T1000 (cell line): ENCODE data around the gene C6orf132.
A peak's percentile ranks its signal among the peaks of the same experiment; 100 is the strongest.

Experiments used
- DNase-seq: peaks from one replicate; lab custom pipeline; 2025; ENCODE audit warnings: mixed read lengths; lab: John Stamatoyannopoulos, UW

The C6orf132 gene

DNA sequence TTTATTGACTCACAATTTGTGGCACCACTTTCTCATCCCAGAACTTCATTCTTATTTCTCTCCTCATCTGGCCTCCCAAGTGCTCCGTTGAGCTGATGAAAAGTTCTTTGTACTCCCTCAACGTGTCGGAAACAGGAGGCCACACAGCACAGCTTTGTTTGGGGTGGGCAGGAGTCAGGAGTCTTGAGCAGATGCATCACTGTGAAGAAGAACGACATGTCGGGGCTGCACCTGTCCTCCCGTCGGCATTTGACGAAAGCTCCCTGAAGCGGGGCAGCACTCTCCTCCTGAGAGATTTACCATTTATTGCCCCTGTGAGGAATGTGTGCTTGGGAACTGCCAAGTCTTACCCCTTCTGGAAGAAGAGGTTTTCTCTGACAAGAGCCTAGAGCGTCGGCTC lies 64.0 kb downstream of the C6orf132 start:
- DNase-seq, result no peak

DNA sequence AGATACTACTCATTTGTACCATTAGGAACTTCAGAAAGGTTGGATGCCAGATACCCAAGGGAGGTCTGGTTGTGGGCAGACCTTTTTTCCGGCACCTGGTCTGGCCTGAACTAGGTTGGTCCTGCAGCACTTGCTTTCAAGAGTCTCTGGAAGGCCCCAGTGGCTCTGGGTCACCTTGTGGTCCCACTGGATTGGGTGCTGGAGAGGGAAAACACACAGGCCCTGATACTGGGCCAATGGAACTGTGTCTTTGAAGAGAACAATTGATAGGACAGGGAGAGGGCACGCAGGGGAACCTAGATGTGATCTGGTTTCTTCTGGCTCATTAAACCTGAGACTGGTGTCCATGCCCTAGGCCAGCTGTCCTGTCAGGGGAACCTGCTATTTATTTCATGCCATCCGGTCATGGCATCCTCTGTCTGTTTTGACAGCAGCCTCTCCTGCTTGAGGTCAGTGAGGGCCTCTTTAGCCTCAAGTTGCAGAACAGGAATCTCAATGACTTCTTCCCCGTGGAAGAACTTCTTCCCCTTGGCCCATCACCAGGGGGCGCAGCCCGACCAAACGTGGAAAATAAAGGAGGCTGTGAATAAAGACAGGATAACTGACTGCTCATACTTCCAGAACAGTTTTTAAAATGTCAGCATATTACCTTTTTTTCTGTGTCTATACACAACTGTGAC lies 67.1 kb downstream of the C6orf132 start:
- peak; percentile 46 for DNase-seq

DNA sequence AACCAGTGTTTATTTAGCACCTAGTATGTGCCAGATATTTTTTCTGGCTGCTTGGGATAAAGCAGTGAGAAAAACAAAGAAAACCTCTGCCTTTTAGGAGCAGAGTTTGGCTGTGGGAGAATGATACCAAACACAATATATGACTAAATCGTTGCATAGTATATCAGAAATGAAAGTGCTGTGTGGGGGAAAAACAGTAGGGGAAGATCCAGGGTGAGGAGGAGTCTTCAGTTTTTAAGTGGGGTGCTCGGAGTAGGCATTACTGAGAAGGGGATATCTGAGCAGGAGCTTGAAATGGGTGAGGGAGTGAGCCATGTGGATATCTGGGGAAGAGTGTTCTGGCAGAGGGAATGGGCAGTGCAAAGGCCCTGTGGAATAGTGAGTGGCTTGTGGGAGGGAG lies 69.1 kb downstream of the C6orf132 start:
- no peak for DNase-seq

DNA sequence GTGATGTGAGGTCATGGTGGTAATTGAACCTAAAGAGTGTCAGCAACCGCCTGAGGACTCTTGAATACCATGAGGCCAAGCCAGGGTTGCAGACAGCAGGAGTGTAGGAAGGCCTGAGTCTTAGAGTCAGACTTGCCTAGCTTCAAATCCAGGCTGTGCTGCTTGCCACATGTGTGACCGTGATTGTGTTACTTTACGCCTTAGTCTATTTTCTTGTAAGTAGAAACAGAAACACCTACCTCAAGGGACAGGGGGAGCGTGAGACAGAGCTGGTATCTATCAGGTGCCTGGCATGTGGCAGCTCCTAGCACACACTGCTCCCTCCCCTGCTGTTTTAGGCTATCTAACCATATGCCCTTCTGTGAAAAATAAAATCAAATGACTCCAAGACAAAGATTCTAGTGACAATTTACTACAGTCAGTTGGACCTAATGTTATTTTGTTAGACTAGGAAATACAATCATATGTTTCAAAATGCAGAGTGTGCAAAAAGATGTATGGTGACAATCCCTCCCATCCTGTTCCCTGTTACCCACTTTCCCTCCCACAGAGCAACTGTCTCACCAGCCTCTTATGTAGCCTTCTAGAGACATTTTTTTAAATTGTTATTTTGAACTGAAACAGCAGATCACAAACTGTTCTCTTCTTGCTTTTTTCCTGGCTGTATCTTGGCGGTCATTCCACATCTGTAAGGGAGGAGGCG lies 70.4 kb downstream of the C6orf132 start:
- DNase-seq, result no peak

DNA sequence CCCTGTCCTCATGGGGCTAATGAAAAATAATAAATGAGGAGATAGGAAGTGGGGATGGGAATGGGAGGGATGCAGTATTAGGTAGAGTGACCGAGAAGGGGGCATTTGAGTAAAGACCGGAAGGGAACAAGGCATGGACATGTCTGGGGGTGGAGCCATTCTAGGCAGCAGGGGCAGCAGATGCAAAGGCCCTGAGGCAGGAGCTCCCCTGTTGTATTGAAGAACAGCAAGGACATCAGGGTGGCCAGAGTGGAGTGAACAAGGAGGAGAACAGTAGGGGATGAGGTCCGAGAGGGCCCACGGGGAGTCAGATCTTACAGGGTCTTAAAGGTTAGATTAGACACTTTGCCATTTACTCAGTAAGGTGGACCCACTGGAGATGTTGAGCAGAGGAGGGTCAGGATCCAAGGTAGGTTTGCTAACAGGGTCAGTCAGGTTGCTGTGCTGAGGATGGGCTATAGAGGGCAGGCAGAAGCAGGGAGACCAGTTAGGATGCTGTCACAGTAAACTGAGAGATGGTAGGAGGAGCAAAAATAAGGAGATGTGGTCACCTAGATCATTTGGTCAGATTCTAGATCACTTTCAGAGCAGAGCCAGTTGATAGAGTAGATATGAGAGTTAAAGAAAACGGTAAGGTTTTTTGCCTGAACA lies 73.4 kb downstream of the C6orf132 start:
- no peak for DNase-seq

DNA sequence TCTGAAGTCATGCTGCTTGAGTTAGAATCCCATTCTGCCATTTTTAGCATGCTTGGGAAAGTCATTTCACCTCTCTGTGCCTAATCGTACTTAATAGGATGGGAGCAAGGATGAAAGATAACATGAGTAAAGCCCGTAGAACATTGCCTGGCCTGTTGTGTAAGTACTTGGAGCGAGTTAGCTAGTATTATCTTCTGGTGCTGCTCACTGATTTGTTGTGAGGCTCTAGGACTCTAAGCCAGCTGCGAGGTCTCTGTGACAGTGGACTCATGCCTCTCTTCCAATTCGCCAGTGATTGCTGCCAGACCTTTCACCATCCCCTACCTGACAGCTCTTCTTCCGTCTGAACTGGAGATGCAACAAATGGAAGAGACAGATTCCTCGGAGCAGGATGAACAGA lies 74.2 kb downstream of the C6orf132 start:
- DNase-seq, result no peak

DNA sequence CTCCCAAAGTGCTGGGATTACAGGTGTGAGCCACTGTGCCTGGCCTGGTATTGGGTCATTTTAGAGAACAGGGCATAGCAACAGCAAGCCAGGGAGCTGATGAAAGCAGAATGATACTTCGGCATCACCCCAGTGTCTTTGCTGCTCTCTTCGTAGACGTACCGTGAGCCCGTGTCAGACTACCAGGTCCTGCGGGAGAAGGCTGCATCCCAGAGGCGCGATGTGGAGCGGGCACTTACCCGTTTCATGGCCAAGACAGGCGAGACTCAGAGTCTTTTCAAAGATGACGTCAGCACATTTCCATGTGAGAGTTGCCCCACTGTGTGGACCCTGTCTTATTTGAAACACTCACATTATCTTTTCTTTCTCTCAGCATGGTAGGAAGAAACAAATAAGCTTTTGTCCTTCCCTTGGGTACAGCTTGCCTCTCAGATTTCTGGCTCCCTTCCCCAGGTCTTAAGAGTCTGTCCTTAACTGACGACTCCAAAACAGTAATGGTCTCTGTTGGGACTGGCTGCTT lies 76.2 kb downstream of the C6orf132 start:
- DNase-seq, result no peak

DNA sequence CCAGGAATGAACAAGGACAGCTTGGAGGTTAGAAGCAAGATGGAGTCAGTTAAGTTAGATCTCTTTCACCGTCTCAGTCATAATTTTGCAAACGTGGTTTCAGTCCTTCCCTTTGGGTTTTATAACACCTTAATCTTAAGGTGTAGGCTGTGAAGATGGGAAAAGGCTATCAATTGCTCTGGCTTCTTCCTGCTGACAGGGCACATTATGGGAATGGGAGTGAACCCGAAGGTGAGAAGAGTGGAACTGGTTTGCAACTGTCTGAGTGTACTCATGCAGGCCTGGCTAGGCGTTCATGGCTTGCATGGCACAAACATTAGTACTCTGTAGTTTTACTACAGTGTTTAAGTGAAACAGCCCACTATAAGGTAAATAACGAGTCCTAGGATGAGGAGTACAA lies 82.7 kb downstream of the C6orf132 start:
- DNase-seq, result no peak

DNA sequence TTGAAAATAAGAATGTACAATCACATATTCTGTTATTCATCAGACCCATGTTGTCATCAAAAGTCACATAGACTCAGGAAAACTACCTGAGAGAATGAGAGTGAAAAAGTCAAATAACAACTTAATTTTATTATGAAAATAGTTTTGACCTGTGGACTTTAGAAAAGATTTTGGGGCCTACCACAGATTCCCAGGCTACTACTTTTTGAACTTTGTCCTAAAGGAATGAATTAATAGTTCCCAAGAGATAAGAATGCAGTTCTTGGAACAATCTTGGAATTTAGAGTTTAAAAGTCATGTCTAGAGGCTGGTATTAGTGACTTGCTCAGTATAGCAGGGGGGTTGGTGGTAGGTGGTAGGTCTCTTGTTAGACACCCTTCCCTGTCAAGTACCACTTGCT lies 88.8 kb downstream of the C6orf132 start:
- no peak for DNase-seq

DNA sequence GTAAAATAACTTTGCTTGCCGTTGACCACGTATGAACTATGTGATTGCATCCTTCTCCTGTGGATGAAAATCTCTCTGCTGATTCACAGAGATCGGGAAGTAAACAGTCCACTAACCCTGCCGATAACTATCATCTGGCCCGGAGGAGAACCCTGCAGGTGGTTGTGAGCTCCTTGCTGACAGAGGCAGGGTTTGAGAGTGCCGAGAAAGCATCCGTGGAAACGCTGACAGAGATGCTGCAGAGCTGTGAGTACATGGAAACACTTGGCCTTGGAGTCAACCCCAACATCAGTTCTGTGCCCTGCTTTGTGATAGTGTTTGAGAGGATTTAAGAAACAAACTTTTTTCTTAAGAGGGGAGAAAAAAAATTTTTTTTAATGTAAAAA lies 91.2 kb downstream of the C6orf132 start:
- DNase-seq, result no peak
